ENCODE results near the gene HSPA4L. TPM values are rescaled to one million over a fixed set of nuclear protein-coding genes. Genes with fewer than 3 reads are reported as not detected.

Gene HSPA4L
- total RNA-seq, 1 experiment from 2014 or later = 18.6 TPM

DNA sequence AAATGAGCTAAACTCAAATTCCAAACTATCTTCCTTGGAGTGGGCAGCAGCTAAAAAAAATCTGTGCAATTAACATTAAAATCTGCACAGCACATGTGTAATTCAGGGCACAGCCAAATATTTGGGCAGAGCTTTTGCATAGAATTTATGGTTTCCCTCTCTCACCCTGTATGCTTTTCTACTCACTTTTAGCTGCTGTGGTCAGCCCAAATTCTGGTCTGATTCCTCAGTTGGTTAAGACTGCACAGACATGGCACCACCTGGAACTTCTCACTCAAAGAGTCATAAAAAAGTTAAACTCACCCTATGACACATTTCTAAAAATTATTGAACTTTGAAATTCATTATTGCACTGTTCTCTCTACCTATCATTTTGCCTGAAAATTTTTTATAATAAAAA, 93.7 kb downstream of the HSPA4L start:
- Histone ChIP-seq H4K20me1 (ENCODE audit: insufficient read depth) (no peaks in the 10 kb centered on the region), H3K36me3 (ENCODE audit: control insufficient read depth in 1 of 2, insufficient read depth in 2 of 2, low read length in 2 of 2) (no peaks in the 10 kb centered on the region), H3K27me3 (ENCODE audit: insufficient read depth, low read length) (no peaks in the 10 kb centered on the region), H3K4me2 (ENCODE audit: low read length) (no peak overlapping the region), H3K9ac (ENCODE audit: low read length) (no peak overlapping the region), H3K4me1 (ENCODE audit: control insufficient read depth in 1 of 2, insufficient read depth in 2 of 2, low read length in 2 of 2) (peaks cover 3 to 13% of the 10 kb centered on the region in 2 experiments; a peak in 3 of 4 replicates), H3K4me3 (replicated peaks in 1 of 2; ENCODE audit: low read depth in 1 of 2, low read length in 2 of 2) (no peak overlapping the region), H3K9me2 (ENCODE audit: insufficient read depth) (no peaks in the 10 kb centered on the region), H3K27ac (ENCODE audit: low read depth, low read length) (no peak overlapping the region), H2AFZ (ENCODE audit: low read depth, low read length, poor library complexity, severe bottlenecking) (no peak overlapping the region), H3K9me3 (ENCODE audit: control insufficient read depth in 1 of 2, insufficient read depth in 1 of 2, low read depth in 1 of 2, low read length in 2 of 2) (no peaks in the 10 kb centered on the region), H3K79me2 (ENCODE audit: insufficient read depth, low read length) (peaks cover 22% of the 10 kb centered on the region)
- TF ChIP-seq FOSL1 (IDR thresholded peaks at IDR 0.05; ENCODE audit: low read depth) = no peak
- TF ChIP-seq, protein P1, sequence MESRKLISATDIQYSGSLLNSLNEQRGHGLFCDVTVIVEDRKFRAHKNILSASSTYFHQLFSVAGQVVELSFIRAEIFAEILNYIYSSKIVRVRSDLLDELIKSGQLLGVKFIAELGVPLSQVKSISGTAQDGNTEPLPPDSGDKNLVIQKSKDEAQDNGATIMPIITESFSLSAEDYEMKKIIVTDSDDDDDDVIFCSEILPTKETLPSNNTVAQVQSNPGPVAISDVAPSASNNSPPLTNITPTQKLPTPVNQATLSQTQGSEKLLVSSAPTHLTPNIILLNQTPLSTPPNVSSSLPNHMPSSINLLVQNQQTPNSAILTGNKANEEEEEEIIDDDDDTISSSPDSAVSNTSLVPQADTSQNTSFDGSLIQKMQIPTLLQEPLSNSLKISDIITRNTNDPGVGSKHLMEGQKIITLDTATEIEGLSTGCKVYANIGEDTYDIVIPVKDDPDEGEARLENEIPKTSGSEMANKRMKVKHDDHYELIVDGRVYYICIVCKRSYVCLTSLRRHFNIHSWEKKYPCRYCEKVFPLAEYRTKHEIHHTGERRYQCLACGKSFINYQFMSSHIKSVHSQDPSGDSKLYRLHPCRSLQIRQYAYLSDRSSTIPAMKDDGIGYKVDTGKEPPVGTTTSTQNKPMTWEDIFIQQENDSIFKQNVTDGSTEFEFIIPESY (IDR thresholded peaks at IDR 0.05; ENCODE audit: extremely low read depth, insufficient replicate concordance, low read length) = no peak
- TF ChIP-seq CEBPB (IDR thresholded peaks at IDR 0.05; ENCODE audit: low read depth) = no peak
- TF ChIP-seq EZH2phosphoT487 (IDR thresholded peaks at IDR 0.05; ENCODE audit: borderline replicate concordance) = no peak
- TF ChIP-seq CBX3 (IDR thresholded peaks at IDR 0.05; ENCODE audit: low read depth) = no peak
- TF ChIP-seq EZH2 (IDR thresholded peaks at IDR 0.05) = no peak
- TF ChIP-seq, protein P2, sequence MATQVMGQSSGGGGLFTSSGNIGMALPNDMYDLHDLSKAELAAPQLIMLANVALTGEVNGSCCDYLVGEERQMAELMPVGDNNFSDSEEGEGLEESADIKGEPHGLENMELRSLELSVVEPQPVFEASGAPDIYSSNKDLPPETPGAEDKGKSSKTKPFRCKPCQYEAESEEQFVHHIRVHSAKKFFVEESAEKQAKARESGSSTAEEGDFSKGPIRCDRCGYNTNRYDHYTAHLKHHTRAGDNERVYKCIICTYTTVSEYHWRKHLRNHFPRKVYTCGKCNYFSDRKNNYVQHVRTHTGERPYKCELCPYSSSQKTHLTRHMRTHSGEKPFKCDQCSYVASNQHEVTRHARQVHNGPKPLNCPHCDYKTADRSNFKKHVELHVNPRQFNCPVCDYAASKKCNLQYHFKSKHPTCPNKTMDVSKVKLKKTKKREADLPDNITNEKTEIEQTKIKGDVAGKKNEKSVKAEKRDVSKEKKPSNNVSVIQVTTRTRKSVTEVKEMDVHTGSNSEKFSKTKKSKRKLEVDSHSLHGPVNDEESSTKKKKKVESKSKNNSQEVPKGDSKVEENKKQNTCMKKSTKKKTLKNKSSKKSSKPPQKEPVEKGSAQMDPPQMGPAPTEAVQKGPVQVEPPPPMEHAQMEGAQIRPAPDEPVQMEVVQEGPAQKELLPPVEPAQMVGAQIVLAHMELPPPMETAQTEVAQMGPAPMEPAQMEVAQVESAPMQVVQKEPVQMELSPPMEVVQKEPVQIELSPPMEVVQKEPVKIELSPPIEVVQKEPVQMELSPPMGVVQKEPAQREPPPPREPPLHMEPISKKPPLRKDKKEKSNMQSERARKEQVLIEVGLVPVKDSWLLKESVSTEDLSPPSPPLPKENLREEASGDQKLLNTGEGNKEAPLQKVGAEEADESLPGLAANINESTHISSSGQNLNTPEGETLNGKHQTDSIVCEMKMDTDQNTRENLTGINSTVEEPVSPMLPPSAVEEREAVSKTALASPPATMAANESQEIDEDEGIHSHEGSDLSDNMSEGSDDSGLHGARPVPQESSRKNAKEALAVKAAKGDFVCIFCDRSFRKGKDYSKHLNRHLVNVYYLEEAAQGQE (IDR thresholded peaks at IDR 0.05; ENCODE audit: low read depth) = no peak
- TF ChIP-seq ZFX (IDR thresholded peaks at IDR 0.05) = no peak
- no peak for TF ChIP-seq POLR2A (IDR thresholded peaks at IDR 0.05; ENCODE audit: borderline replicate concordance, extremely low read depth, insufficient read depth, insufficient read length)
- TF ChIP-seq TCF7L2 (IDR thresholded peaks at IDR 0.05; ENCODE audit: borderline replicate concordance, extremely low read depth, insufficient read depth, insufficient read length) = no peak
- TF ChIP-seq, protein P3, sequence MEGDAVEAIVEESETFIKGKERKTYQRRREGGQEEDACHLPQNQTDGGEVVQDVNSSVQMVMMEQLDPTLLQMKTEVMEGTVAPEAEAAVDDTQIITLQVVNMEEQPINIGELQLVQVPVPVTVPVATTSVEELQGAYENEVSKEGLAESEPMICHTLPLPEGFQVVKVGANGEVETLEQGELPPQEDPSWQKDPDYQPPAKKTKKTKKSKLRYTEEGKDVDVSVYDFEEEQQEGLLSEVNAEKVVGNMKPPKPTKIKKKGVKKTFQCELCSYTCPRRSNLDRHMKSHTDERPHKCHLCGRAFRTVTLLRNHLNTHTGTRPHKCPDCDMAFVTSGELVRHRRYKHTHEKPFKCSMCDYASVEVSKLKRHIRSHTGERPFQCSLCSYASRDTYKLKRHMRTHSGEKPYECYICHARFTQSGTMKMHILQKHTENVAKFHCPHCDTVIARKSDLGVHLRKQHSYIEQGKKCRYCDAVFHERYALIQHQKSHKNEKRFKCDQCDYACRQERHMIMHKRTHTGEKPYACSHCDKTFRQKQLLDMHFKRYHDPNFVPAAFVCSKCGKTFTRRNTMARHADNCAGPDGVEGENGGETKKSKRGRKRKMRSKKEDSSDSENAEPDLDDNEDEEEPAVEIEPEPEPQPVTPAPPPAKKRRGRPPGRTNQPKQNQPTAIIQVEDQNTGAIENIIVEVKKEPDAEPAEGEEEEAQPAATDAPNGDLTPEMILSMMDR (IDR thresholded peaks at IDR 0.05 in 2 of 3, conservative IDR thresholded peaks at IDR 0.05 in 1 of 3; ENCODE audit: borderline replicate concordance in 1 of 3, insufficient read depth in 1 of 3, low read depth in 2 of 3, low read length in 2 of 3) = no peak
- no peak for TF ChIP-seq SRF (IDR thresholded peaks at IDR 0.05; ENCODE audit: low read depth)
- intact Hi-C loops (cut with micrococcal nuclease) = no loop called here
- ChIA-PET RAD21 (ENCODE audit: low non-redundant PET in 1 of 2, low total read pairs in 2 of 2, uncharacterized antibody in 2 of 2, unreplicated experiment in 2 of 2) (no interaction called here), POLR2A (interaction anchor here (1.1 kb wide), 1 partner anchor 93 kb away, joined by 3 read pairs; the partner anchor contains the start of gene HSPA4L), CTCF (no interaction called here)
- no TSS peak for BruUV-seq (replicated peaks)
- DNase-seq (ENCODE audit: low read depth, low spot score) (no peak), ATAC-seq (no peak)

Data from HCT116 (cell line).